Measurements from ENCODE around the gene THUMPD3. TPM values are rescaled to one million over a fixed set of nuclear protein-coding genes. Genes with fewer than 3 reads are reported as not detected.

Gene THUMPD3
- total RNA-seq, 1 donor from 2014 or later, result 32.7 TPM

- Mint-ChIP-seq H3K4me3 (ENCODE audit: unreplicated experiment) (peak overlapping the region; percentile 99), H3K27ac (ENCODE audit: unreplicated experiment) (peak overlapping the region; percentile 100), H3K9me3 (ENCODE audit: unreplicated experiment) (no peaks in the 10 kb centered on the region), H3K4me1 (ENCODE audit: low read depth, unreplicated experiment) (peaks cover 24% of the 10 kb centered on the region), H3K36me3 (ENCODE audit: low read depth, unreplicated experiment) (peaks cover 6% of the 10 kb centered on the region), H3K27me3 (ENCODE audit: low read depth, unreplicated experiment) (no peaks in the 10 kb centered on the region)
- H3K4me3 ChIP-seq (ENCODE audit: insufficient read depth, low read depth, low read length), result peak overlapping the region; percentile 94
- peak overlapping the region; percentile 100 for H3K9ac ChIP-seq (ENCODE audit: low read length)
- H3K79me2 ChIP-seq (ENCODE audit: insufficient read depth, low read length), result peaks cover 85% of the 10 kb centered on the region
- no peaks in the 10 kb centered on the region for H3K27me3 ChIP-seq (ENCODE audit: insufficient read depth, low read length)
- peak overlapping the region; percentile 93 for H3K4me2 ChIP-seq (ENCODE audit: low read length)
- H3K36me3 ChIP-seq (ENCODE audit: insufficient read depth, low read length), result peaks cover 17% of the 10 kb centered on the region
- peaks cover 75% of the 10 kb centered on the region for H4K20me1 ChIP-seq (ENCODE audit: insufficient read depth, low read length)
- DNase-seq (ENCODE audit: low read depth) (no peak), FAIRE-seq (no peak)
- peak overlapping the region; percentile 99 for H3K27ac ChIP-seq (ENCODE audit: low read depth, low read length)
- no peaks in the 10 kb centered on the region for H3K9me3 ChIP-seq (ENCODE audit: insufficient read depth, low read depth, low read length)
- TF ChIP-seq EZH2 (IDR thresholded peaks at IDR 0.05; ENCODE audit: insufficient read depth, low read length) (no peak), CTCF (IDR thresholded peaks at IDR 0.05; ENCODE audit: insufficient read depth, low read depth, low read length) (no peak)
- peaks cover 54% of the 10 kb centered on the region for H3K4me1 ChIP-seq (ENCODE audit: insufficient read depth, low read length)
- no peak overlapping the region for H2AFZ ChIP-seq (ENCODE audit: low read depth, low read length)
Observed at GRCh38 chr3:9397906-9398699, 35.2 kb downstream of the THUMPD3 start.

- DNase-seq (ENCODE audit: low read depth), result peak; percentile 42
- no peak for FAIRE-seq
Observed at GRCh38 chr3:9398700-9399336, 36.0 kb downstream of the THUMPD3 start.

More at GRCh38 chr3:9398700-9399336, 36.0 kb downstream of the THUMPD3 start:
- peaks cover 20% of the 10 kb centered on the region for H3K4me1 Mint-ChIP-seq (ENCODE audit: low read depth, unreplicated experiment)
- Histone ChIP-seq H3K36me3 (ENCODE audit: insufficient read depth, low read length) (peaks cover 14% of the 10 kb centered on the region), H3K4me2 (ENCODE audit: low read length) (peak overlapping the region; percentile 93), H2AFZ (ENCODE audit: low read depth, low read length) (no peak overlapping the region), H3K27ac (ENCODE audit: low read depth, low read length) (peak overlapping the region; percentile 99), H3K9me3 (ENCODE audit: insufficient read depth, low read depth, low read length) (no peaks in the 10 kb centered on the region), H3K27me3 (ENCODE audit: insufficient read depth, low read length) (no peaks in the 10 kb centered on the region), H3K4me3 (ENCODE audit: insufficient read depth, low read depth, low read length) (peak overlapping the region; percentile 94), H3K9ac (ENCODE audit: low read length) (peak overlapping the region; percentile 100), H3K4me1 (ENCODE audit: insufficient read depth, low read length) (peaks cover 58% of the 10 kb centered on the region), H4K20me1 (ENCODE audit: insufficient read depth, low read length) (peaks cover 75% of the 10 kb centered on the region), H3K79me2 (ENCODE audit: insufficient read depth, low read length) (peaks cover 85% of the 10 kb centered on the region)
- H3K9me3 Mint-ChIP-seq (ENCODE audit: unreplicated experiment), result no peaks in the 10 kb centered on the region
- H3K27me3 Mint-ChIP-seq (ENCODE audit: low read depth, unreplicated experiment), result no peaks in the 10 kb centered on the region
- no peak for TF ChIP-seq CTCF (IDR thresholded peaks at IDR 0.05; ENCODE audit: insufficient read depth, low read depth, low read length)
- no peak for TF ChIP-seq EZH2 (IDR thresholded peaks at IDR 0.05; ENCODE audit: insufficient read depth, low read length)
- peaks cover 6% of the 10 kb centered on the region for H3K36me3 Mint-ChIP-seq (ENCODE audit: low read depth, unreplicated experiment)
- H3K4me3 Mint-ChIP-seq (ENCODE audit: unreplicated experiment), result peak overlapping the region; percentile 99
- peak overlapping the region; percentile 100 for H3K27ac Mint-ChIP-seq (ENCODE audit: unreplicated experiment)

All from astrocyte (in vitro differentiated cells and primary cell).